IMR-90 (cell line): ENCODE results near the gene NOG. TPM values are rescaled to one million over a fixed set of nuclear protein-coding genes. Genes with fewer than 3 reads are reported as not detected.

Source experiments
- ATAC-seq: fragments of 200-7000 bp; cut with Tn5 transposase; 2 replicates; pipeline ENCODE4 v1.9.1; 2020; ENCODE audit warnings: low read depth, mild to moderate bottlenecking, moderate library complexity
- BruUV-seq: library from RNA; stranded (reverse); fragments of 400-500 nt; replicated peaks from 2 replicates; lab custom pipeline; 2021; lab: Mats Ljungman, UMichigan
- CTCF ChIA-PET: fragments of 300-600 bp; formaldehyde crosslinking; extraction: SDS; loops from one replicate; lab custom pipeline; 2021; ENCODE audit warnings: antibody characterized with exemption; lab: Yijun Ruan, JAX
- POLR2A ChIA-PET: fragments of 300-600 bp; sonication (Branson Sonifier 250); formaldehyde crosslinking; loops from one replicate; lab custom pipeline; 2022; ENCODE audit warnings: antibody characterized with exemption; ENCODE audit not compliant: unreplicated experiment; lab: Charles Lee
- DNase-seq: peaks from one replicate; pipeline ENCODE4 v3.0.0; 2013
- H2AFZ ChIP-seq: replicated peaks from 2 replicates; pipeline ENCODE3; 2013; ENCODE audit warnings: low read length, mild to moderate bottlenecking; ENCODE audit not compliant: poor library complexity
- H2AK5ac ChIP-seq: 2 replicates; pipeline ENCODE4 v1.6.1; 2013; ENCODE audit warnings: low read depth, low read length, inconsistent platforms
- H2AK9ac ChIP-seq: replicated peaks from 2 replicates; pipeline ENCODE3; 2013; ENCODE audit warnings: mild to moderate bottlenecking, low read depth, low read length, moderate library complexity; ENCODE audit not compliant: poor library complexity
- H2BK120ac ChIP-seq: 2 replicates; pipeline ENCODE4 v1.6.1; 2013; ENCODE audit warnings: low read depth, low read length, inconsistent platforms
- H2BK15ac ChIP-seq: 3 replicates; pipeline ENCODE4 v1.6.1; 2013; ENCODE audit warnings: low read depth, low read length, inconsistent platforms
- H2BK20ac ChIP-seq: 2 replicates; pipeline ENCODE4 v1.6.1; 2013; ENCODE audit warnings: low read depth, mild to moderate bottlenecking, inconsistent platforms, low read length, moderate library complexity
- H2BK5ac ChIP-seq: 2 replicates; pipeline ENCODE4 v1.6.1; 2013; ENCODE audit warnings: mild to moderate bottlenecking, low read depth, low read length, inconsistent platforms; ENCODE audit not compliant: poor library complexity, severe bottlenecking
- H3K14ac ChIP-seq: replicated peaks from 2 replicates; pipeline ENCODE4 v1.6.1; 2013; ENCODE audit warnings: low read depth, low read length, inconsistent platforms
- H3K18ac ChIP-seq: 2 replicates; pipeline ENCODE4 v1.6.1; 2013; ENCODE audit warnings: low read depth, low read length, control low read depth
- H3K23ac ChIP-seq: 2 replicates; pipeline ENCODE4 v1.6.1; 2013; ENCODE audit warnings: low read depth, low read length, inconsistent platforms
- H3K27ac ChIP-seq: 2 replicates; pipeline ENCODE4 v1.5.1; 2013; ENCODE audit warnings: mild to moderate bottlenecking, control low read depth, low read length; ENCODE audit not compliant: insufficient read depth
- H3K27me3 ChIP-seq: 2 replicates; pipeline ENCODE4 v1.6.1; 2013; ENCODE audit warnings: low read length; ENCODE audit not compliant: control insufficient read depth, insufficient read depth
- H3K36me3 ChIP-seq: 2 replicates; pipeline ENCODE4 v1.6.1; 2013; ENCODE audit warnings: low read length, mixed read lengths; ENCODE audit not compliant: control insufficient read depth, insufficient read depth
- H3K4ac ChIP-seq: 2 replicates; pipeline ENCODE4 v1.6.1; 2013; ENCODE audit warnings: low read depth, low read length, inconsistent platforms
- H3K4me1 ChIP-seq: 2 replicates; pipeline ENCODE4 v1.6.1; 2013; ENCODE audit warnings: low read length, mixed read lengths; ENCODE audit not compliant: control insufficient read depth, insufficient read depth
- H3K4me2 ChIP-seq: 2 replicates; pipeline ENCODE4 v1.6.1; 2013; ENCODE audit warnings: low read depth, mild to moderate bottlenecking, control low read depth, low read length, moderate library complexity
- H3K4me3 ChIP-seq: 2 replicates; pipeline ENCODE4 v1.5.1; 2013; ENCODE audit warnings: low read depth, mild to moderate bottlenecking, control low read depth, low read length, moderate library complexity; ENCODE audit not compliant: insufficient read depth
- H3K56ac ChIP-seq: 2 replicates; pipeline ENCODE4 v1.6.1; 2013; ENCODE audit warnings: low read length, inconsistent platforms; ENCODE audit not compliant: insufficient read depth; ENCODE audit errors: extremely low read depth
- H3K79me1 ChIP-seq, 2 experiments: 2 replicates each; pipeline ENCODE4 v1.6.1; 2013; ENCODE audit warnings: low read length in 2 of 2, inconsistent platforms in 1 of 2, low read depth in 1 of 2
- H3K9ac ChIP-seq: 2 replicates; pipeline ENCODE4 v1.6.1; 2013; ENCODE audit warnings: low read depth, low read length, control low read depth
- H3K9me1 ChIP-seq: 2 replicates; pipeline ENCODE4 v1.6.1; 2013; ENCODE audit warnings: low read length, inconsistent platforms; ENCODE audit not compliant: insufficient read depth
- H3K9me3 ChIP-seq: 2 replicates; pipeline ENCODE4 v1.6.1; 2013; ENCODE audit warnings: low read length; ENCODE audit not compliant: control insufficient read depth, insufficient read depth
- H4K20me1 ChIP-seq: 2 replicates; pipeline ENCODE4 v1.6.1; 2013; ENCODE audit warnings: low read length, inconsistent platforms; ENCODE audit not compliant: insufficient read depth
- H4K5ac ChIP-seq: 2 replicates; pipeline ENCODE4 v1.6.1; 2013; ENCODE audit warnings: mild to moderate bottlenecking, low read depth, low read length, control low read depth
- H4K8ac ChIP-seq, 2 experiments: 2 replicates each; pipeline ENCODE4 v1.6.1; 2013; ENCODE audit warnings: low read depth in 2 of 2, low read length in 2 of 2, control low read depth in 1 of 2, inconsistent platforms in 1 of 2
- H4K91ac ChIP-seq: 2 replicates; pipeline ENCODE4 v1.6.1; 2013; ENCODE audit warnings: low read depth, low read length, inconsistent platforms; ENCODE audit not compliant: insufficient read depth
- BHLHE40 ChIP-seq: fragments of 150-350 bp; IDR thresholded peaks from 2 replicates; pipeline ENCODE4 v1.6.1; 2016; ENCODE audit warnings: mild to moderate bottlenecking, low read depth, low read length
- CEBPB ChIP-seq: IDR thresholded peaks from 2 replicates; pipeline ENCODE4 v1.6.1; 2012; ENCODE audit warnings: low read depth, low read length, improper control_type of control experiment
- CHD1 ChIP-seq: IDR thresholded peaks from 2 replicates; pipeline ENCODE4 v1.6.1; 2012; ENCODE audit warnings: low read depth, low read length, improper control_type of control experiment
- ELK1 ChIP-seq: fragments of 150-350 bp; IDR thresholded peaks from 2 replicates; pipeline ENCODE4 v1.6.1; 2016; ENCODE audit warnings: low read depth, mild to moderate bottlenecking, low read length, moderate library complexity, borderline replicate concordance
- MAFK ChIP-seq: IDR thresholded peaks from 2 replicates; pipeline ENCODE4 v1.6.1; 2012; ENCODE audit warnings: low read depth, low read length, improper control_type of control experiment
- MXI1 ChIP-seq: IDR thresholded peaks from 2 replicates; pipeline ENCODE4 v1.6.1; 2012; ENCODE audit warnings: low read depth, mild to moderate bottlenecking, low read length, moderate library complexity, borderline replicate concordance
- NFE2L2 ChIP-seq: fragments of 150-350 bp; IDR thresholded peaks from 2 replicates; pipeline ENCODE4 v1.6.1; 2016; ENCODE audit warnings: low read depth, mild to moderate bottlenecking, low read length
- RAD21 ChIP-seq: IDR thresholded peaks from 2 replicates; pipeline ENCODE4 v1.6.1; 2012; ENCODE audit warnings: low read length, improper control_type of control experiment
- RFX5 ChIP-seq: IDR thresholded peaks from 2 replicates; pipeline ENCODE4 v1.8.0; 2012; ENCODE audit warnings: low read depth, mild to moderate bottlenecking, low read length, moderate library complexity
- USF2 ChIP-seq: fragments of 150-350 bp; IDR thresholded peaks from 2 replicates; pipeline ENCODE4 v1.6.1; 2017; ENCODE audit warnings: mild to moderate bottlenecking, antibody characterized with exemption, low read length, low read depth
- WGBS, 2 experiments: methylation state at CpG; one replicate each; pipeline versions ENCODE4 v1.1.5 to v1.1.7; 2013; ENCODE audit warnings: missing lambda C conversion rate in 2 of 2; ENCODE audit not compliant: insufficient read length in 1 of 2; ENCODE audit errors: extremely low coverage in 2 of 2; 5-methylcytosine and 5-hydroxymethylcytosine counted together
- dilution Hi-C: fragments of 300-500 bp; cut with HindIII; formaldehyde crosslinking; loops from one replicate; pipeline ENCODE4 v1.14.3; 2018; ENCODE audit warnings: low sequenced_read_pairs; ENCODE audit not compliant: unreplicated experiment
- in situ Hi-C: fragments of 300-500 bp; cut with MboI; formaldehyde crosslinking; loops from 3 replicates; pipeline ENCODE4 v1.14.3; 2019; ENCODE audit warnings: low sequenced_read_pairs, inconsistent platforms, mixed read lengths
- intact Hi-C: fragments of 100-400 bp; cut with micrococcal nuclease; formaldehyde crosslinking; loops from 2 replicates; pipeline ENCODE4 v1.10.0; 2022
- polyA plus RNA-seq, 3 experiments: library from polyadenylated mRNA; depleted of rRNA; stranded (reverse); fragments of >200 nt; gene quantifications; 2 replicates each; pipeline ENCODE4 v1.2.3, GENCODE V29; 2012; ENCODE audit warnings: low replicate concordance in 1 of 3
- total RNA-seq: library from RNA; depleted of rRNA; stranded (reverse); fragments of >200 nt; gene quantifications from 2 replicates; pipeline ENCODE4 v1.2.3, GENCODE V29; 2012
- TF ChIP-seq, protein P1 (sequence below): conservative IDR thresholded peaks from 2 replicates; pipeline ENCODE4 v1.5.1; 2012; ENCODE audit warnings: mild to moderate bottlenecking, low read depth, low read length, improper control_type of control experiment

The NOG gene
- total and polyA plus RNA-seq, 2 of the 4 experiments (the other 2 are of a cell fraction) = 11.7 to 13.1 TPM

DNA sequence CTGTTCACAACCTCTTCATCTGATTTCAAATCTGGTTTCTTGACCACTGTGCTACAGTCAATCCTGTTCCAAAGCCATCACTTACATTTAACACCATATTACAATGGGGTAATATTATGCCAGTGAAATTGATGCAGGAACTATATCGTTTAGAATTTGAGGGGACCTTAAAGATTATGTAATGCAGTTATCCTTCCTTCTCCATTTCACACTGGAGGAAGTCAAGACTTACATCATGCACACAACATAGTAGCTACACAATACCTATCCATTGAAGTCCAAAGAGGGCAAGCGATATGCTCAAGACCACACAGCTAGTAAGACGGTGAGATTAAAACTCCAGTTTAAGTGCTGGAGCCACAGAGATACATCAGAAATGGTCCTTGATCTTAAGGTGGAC, 16.8 kb downstream of the NOG start:
- CTCF ChIA-PET = interaction anchor here (0.6 kb wide), 1 partner anchor 170 kb away, joined by 3 read pairs; no protein-coding TSS in a partner anchor

More for the DNA sequence above, 16.8 kb downstream of the NOG start:
- Histone ChIP-seq H3K27me3 (peaks cover 2% of the 10 kb centered on the region), H3K9me3 (no peaks in the 10 kb centered on the region), H3K18ac (no peak overlapping the region), H3K27ac (no peak overlapping the region), H2BK20ac (no peak overlapping the region), H3K4me1 (no peaks in the 10 kb centered on the region), H3K36me3 (no peaks in the 10 kb centered on the region), H3K14ac (no peak overlapping the region), H3K4ac (no peak overlapping the region), H3K79me1 (no peaks in the 10 kb centered on the region), H2AFZ (no peak overlapping the region), H2BK15ac (no peak overlapping the region), H4K20me1 (no peaks in the 10 kb centered on the region), H3K9me1 (no peaks in the 10 kb centered on the region), H4K8ac (no peak overlapping the region), H3K4me3 (no peak overlapping the region), H3K4me2 (no peak overlapping the region), H2BK5ac (no peak overlapping the region), H4K5ac (no peak overlapping the region), H3K9ac (no peak overlapping the region), H4K91ac (no peak overlapping the region), H2AK9ac (no peak overlapping the region), H3K23ac (no peak overlapping the region), H3K56ac (no peak overlapping the region), H2AK5ac (no peak overlapping the region), H2BK120ac (no peak overlapping the region)
- DNase-seq = no peak
- POLR2A ChIA-PET = no interaction called here
- dilution Hi-C loops (no loop called here), in situ Hi-C loops (no loop called here), intact Hi-C loops (no loop called here)
- TF ChIP-seq RFX5 (no peak), MAFK (no peak), ELK1 (no peak), CHD1 (no peak), RAD21 (no peak), USF2 (no peak), BHLHE40 (no peak), MXI1 (no peak), CEBPB (no peak), NFE2L2 (no peak)
- TF ChIP-seq, protein P1, sequence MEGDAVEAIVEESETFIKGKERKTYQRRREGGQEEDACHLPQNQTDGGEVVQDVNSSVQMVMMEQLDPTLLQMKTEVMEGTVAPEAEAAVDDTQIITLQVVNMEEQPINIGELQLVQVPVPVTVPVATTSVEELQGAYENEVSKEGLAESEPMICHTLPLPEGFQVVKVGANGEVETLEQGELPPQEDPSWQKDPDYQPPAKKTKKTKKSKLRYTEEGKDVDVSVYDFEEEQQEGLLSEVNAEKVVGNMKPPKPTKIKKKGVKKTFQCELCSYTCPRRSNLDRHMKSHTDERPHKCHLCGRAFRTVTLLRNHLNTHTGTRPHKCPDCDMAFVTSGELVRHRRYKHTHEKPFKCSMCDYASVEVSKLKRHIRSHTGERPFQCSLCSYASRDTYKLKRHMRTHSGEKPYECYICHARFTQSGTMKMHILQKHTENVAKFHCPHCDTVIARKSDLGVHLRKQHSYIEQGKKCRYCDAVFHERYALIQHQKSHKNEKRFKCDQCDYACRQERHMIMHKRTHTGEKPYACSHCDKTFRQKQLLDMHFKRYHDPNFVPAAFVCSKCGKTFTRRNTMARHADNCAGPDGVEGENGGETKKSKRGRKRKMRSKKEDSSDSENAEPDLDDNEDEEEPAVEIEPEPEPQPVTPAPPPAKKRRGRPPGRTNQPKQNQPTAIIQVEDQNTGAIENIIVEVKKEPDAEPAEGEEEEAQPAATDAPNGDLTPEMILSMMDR = no peak
- BruUV-seq = no TSS peak
- ATAC-seq = no peak
- WGBS, 2 experiments = no CpG with 5 or more reads among the region's 3 CpGs
